ENCODE measurements around the gene SLC2A8.

DNA sequence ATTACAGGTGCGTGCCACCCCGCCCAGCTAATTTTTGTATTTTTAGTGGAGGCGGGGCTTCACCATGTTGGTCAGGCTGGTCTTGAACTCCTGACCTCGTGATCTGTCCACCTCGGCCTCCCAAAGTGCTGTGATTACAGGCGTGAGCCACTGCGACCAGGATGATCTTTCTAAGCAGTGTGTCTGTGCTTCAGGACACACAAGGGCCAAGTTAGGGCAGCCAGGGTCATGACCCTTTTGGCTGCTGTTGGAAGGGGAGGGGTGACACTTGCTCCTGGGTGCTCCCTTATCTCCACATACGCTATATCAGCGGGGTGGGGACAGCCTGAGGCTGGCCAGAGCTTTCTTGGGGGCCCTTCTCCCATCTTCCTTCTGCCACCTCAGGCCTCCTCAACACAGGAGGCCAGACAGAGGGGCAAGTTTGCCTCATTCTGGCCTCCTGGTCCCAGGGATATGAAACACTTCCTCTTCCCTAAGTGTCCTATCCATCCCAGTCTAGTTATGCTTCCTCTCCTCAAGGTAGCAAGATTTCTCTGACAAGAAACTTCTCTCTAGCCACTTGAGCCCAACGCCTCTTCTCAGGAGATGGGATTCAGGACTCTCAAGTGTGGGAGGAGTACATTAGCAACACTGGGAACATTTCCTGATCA is 25.3 kb downstream of the SLC2A8 start:
- TF ChIP-seq POLR2A (IDR thresholded peaks at IDR 0.05) (no peak), CTCF (IDR thresholded peaks at IDR 0.05) (no peak)

All from Peyer's patch (tissue), 4 donors.